Left hindlimb (tissue), 1 donor: ENCODE measurements around the gene NNMT.

Experiments
- DNase-seq: peaks from one replicate; pipeline ENCODE4 v3.0.0-alpha.2; 2018

The NNMT gene

GRCh38 chr11:114263513-114264170, 32.6 kb upstream of the NNMT start:
- DNase-seq, result no peak

GRCh38 chr11:114264381-114264780, 31.8 kb upstream of the NNMT start:
- DNase-seq, result no peak

DNA sequence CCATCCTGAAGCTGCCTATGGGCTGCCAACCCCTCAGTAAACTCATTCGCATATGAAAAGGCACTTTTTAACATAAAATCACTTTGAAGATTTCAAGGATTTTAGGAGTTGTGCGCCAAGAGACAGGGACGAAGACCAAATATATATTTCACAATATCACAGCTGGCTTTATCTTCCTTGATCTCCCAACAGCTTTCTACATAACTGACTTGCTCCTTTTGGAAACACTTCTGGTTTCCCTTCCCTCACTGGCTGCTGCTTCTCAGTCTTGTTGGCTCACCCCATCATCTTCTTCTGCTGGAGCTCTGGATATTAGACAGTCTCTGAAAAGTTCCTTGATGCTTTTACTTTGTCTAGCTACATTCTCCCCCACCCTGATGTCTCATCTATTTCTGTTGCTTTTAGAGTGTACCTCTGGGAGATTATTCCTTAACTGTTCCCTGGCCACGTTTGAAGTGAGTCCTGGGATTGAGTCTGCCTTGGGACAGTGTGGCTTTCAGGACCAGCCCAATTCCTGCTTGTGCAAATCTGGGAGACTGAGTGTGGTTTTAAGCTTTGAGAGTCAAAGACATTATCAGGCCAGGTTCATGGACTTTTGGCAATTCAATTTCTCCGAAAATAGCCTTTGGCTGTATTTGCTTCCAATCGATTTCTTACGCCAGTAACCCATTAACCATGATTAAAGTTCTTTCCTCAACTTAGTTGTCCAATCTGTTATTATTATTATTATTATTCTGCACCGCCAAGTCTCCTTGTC, 30.9 kb upstream of the NNMT start:
- DNase-seq, result no peak

DNA sequence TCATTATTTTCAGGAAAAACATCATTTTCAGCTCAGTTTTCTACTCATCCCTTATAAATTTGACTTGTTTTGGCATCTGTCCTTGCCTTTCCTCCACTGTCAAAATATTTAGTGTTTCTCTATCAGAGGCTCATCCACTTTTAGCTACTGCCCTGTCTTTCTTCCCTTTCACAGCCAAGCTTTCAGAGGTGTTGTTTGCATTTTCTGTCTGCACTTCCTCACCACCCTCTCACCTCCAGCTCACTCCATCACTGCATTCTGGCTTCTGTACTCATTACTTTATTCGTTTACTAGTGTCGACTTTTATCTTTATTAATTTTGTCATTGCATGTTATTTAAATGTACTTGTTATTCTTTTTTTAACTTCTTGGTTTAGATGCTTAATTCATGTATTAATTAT, 26.7 kb upstream of the NNMT start:
- DNase-seq, result no peak

- DNase-seq, result no peak
These were observed 25.5 kb upstream of the NNMT start for GRCh38 chr11:114270531-114271270.

DNA sequence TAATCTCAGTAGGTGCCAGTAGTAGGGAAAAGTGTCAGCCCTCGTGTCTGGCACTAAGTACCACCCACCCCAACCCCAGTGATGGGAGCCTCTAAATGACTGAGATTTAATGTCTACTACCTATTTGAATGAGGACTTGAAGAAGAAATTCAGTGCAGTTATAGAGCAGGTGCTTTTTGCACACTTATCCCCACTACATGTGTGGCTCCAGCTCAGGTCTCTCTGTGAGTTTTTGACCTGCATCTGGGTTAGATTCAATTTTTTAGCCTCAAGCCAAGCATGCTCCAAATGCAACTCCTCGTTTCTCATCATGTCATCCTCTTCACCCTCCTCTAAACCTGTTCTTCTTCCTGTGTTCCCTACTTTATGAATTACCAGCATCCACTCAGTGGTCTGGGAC, 24.9 kb upstream of the NNMT start:
- no peak for DNase-seq

- DNase-seq, result no peak
These were observed 23.9 kb upstream of the NNMT start for GRCh38 chr11:114272311-114272710.

GRCh38 chr11:114273071-114273470, 23.1 kb upstream of the NNMT start:
- no peak for DNase-seq

- DNase-seq, result no peak
These were observed 22.1 kb upstream of the NNMT start for GRCh38 chr11:114273890-114274635.

DNA sequence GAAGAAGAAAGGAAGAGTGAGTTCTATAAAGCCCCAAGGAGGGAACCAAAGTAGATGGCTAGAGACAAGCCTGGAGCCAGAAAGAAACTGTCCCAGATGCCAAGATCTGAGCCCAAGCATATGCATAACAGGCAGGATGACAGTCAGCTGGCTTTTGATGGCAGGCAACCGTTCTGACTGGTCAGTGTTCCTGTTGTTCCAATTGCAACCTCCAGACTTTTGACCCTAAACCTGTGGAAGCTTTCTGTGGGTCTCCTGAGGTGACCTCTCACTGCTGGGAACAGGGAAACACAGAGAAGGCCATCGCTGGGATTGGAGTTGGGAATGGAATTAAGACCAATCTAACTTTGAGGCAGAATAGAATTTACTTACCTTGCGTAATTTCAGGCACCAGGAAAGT, 21.6 kb upstream of the NNMT start:
- no peak for DNase-seq

GRCh38 chr11:114275280-114275679, 20.9 kb upstream of the NNMT start:
- DNase-seq, result no peak

DNA sequence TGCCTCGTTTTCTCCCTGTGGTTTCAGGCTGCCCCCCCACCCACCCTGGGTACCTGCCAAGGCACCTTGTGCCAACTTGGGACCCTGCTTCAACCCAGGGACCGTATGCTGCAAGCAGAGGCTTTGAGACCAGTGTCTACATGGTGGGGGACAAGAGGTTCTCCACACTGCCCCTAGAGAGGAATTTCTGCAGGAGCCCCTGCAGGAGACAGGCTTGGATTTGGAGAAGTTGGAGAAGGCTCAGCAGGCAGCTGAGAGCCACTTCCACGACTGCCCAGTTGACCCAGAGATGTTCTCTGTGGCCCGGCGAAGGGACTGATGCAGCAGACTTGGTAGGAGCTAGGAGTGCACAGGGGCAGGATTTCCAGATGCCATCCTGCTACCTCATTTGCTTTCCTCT, 20.1 kb upstream of the NNMT start:
- DNase-seq, result no peak

GRCh38 chr11:114277637-114278341, 18.4 kb upstream of the NNMT start:
- DNase-seq, result no peak

- DNase-seq, result no peak
These were observed 17.7 kb upstream of the NNMT start for GRCh38 chr11:114278342-114279065.

DNA sequence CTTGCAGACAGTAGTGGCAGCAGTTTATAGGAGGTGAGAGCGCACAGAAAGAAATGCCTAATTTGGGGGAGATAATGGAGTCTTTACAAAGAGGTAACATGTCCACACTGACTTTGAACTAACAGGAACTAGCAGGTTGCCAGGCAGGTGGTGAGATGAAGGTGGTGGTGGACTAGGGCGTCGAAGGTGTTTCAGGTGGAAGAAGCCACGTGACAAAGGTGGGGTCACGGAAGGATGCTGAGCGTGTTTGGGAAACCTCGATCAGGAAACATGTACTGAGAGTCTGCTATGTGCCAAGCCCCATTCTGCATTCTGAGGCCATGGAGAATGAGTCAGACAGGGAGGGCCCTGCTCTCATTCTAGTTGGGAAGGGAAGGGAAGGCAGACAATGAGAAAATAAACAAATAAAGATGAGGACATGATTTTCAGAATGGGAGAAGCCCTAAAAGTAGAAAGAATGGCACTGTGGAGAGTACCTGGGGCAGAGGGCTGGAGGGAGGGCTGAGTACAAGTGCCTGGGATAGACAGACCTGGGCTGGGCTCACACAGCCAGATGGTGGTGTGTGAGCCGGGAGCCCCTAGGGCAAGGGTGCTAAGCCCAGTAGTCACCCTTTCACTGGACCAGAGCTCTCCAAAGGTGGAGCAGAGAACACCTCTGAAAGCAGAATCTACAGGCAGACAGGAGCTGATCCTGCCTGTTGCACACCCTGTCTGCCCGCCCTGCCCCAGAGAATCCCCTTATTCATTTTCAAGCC, 16.2 kb upstream of the NNMT start:
- DNase-seq, result no peak

DNA sequence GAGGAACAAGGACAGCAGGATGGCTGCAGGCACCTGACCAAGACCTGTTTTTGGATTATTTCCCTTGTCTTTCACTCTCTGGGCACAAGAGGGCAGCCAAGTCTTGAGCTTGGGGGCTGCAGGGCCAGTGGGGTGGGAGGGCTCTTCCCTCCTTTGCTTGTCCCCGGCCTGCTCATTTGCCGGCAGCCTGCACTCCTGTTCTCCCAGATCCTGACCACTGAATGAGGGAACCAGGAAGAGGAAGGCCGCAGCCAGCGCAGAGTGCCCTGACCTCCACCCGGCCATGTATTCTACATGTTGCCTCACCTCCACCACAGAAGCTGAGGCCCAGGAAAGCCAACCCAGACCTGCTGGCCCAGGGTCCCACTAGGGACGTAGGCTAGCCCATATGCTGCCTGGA, 15.5 kb upstream of the NNMT start:
- DNase-seq, result peak; percentile 73

DNA sequence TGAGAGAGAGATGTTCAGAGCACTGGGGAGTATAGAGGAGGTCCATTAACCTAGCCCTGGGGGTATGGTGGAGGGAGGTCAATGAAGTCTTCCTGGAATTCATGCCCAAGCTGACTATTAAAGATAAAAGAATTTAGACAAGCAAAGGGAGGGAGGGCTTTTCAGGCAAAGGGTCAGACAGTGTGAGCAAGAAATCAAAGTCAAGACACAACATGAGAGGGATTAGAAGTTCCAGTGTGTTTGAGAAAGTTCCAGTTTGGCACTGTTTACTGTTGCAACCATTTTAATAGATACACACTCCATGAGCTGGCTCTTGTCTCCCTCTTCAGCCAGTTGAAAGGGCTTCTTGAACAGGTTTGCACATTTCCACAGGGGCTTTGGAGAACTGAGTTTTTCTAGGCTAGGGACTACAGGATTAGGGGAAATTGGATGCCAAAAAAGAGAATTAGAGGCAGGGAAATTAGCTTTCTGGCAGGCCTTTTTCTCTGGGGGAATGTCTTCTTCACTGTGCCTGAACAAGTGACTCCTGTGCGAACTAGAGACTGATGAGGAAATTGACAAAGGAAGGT, 14.7 kb upstream of the NNMT start:
- no peak for DNase-seq

DNA sequence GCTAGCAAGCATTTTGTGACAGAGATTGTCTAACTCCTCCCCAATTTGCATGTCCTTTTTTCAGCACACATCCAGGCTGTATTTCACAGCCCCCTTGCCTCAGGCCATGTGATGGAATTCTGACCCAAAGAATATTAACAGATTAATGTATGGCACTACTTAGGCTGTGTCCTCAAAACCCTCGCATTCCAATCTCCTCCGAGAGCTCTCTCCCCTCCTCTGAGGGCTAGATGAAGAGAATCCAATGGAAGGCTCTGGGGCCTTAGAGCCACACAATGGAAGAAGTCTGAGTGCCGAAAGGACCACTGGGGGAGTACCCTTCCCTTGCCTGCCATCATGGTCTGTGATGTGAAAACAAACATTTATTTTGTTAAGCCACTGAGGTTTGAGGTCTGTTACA, 13.7 kb upstream of the NNMT start:
- no peak for DNase-seq

- no peak for DNase-seq
These were observed 12.8 kb upstream of the NNMT start for GRCh38 chr11:114283422-114283821.

DNA sequence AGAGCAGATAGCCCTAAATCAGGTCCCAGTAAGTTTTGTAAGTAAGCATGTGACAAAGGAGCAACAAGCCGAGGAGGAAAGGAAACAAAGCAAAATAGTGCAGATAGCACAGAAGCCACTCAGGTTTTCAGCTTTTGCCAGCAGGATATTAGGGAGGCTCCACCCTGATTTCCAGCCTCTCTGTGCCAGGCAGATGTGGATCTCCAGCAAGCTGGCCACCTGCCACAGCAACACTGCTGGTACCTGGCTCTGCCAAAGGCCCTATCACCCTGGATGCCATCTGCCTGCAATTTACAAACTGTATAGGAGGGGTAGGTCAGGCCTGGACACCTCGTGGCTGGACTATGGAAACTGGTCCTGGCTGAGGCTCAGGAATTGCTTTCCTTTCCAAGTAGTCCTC, 12.2 kb upstream of the NNMT start:
- DNase-seq, result no peak

DNA sequence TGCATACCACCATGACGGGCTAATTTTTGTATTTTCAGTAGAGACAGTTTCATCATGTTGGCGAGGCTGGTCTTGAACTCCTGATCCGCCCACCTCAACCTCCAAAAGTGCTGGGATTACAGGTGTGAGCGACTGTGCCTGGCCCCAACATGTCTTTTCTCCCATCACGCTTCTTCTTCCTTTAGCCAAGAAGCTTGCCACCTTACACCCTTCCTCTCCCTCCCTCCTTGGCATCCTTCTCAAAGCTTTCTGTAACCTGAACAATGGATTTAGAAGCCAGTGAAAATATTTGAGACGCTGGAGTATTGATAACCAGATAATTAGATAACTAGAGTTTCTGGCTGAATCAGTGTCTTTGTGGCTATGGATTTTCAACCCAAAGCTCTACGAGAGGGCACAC, 11.3 kb upstream of the NNMT start:
- DNase-seq, result no peak
